Gastrocnemius medialis (tissue), 4 donors: ENCODE results near the gene PLCG2.

Source experiments
- CTCF ChIP-seq, 5 experiments: fragments of 450-650 bp in 3 of 5; fragments of 200-600 bp in 2 of 5; sonication (generic) in 2 of 5; IDR thresholded peaks in 4 of 5; conservative IDR thresholded peaks in 1 of 5; 1 replicate in 4 of 5; 2 replicates in 1 of 5; pipeline ENCODE4 v1.5.1; 2016 to 2019; ENCODE audit warnings: antibody characterized with exemption in 5 of 5, mild to moderate bottlenecking in 3 of 5, moderate library complexity in 3 of 5
- POLR2A ChIP-seq, 2 donors: fragments of 450-650 bp; IDR thresholded peaks; one replicate each; pipeline ENCODE4 v1.6.1; 2017; ENCODE audit warnings: antibody characterized with exemption in 2 of 2, mild to moderate bottlenecking in 2 of 2, moderate library complexity in 2 of 2

- no peak for TF ChIP-seq CTCF (IDR thresholded peaks at IDR 0.05 in 4 of 5, conservative IDR thresholded peaks at IDR 0.05 in 1 of 5)
- no peak for TF ChIP-seq POLR2A (IDR thresholded peaks at IDR 0.05)
These were observed 120.5 kb downstream of the PLCG2 start for GRCh38 chr16:81899601-81900000.
